Liver (tissue), 9 donors: Measurements from ENCODE around the gene KANK3. TPM values are rescaled to one million over a fixed set of nuclear protein-coding genes. Genes with fewer than 3 reads are reported as not detected.

ENCODE experiments used
- DNase-seq: peaks from one replicate; pipeline ENCODE4 v3.0.0-alpha.2; 2017; ENCODE audit warnings: low spot score
- H3K27ac ChIP-seq, 2 donors: one replicate each; pipeline ENCODE4 v1.7.0; 2013; ENCODE audit warnings: inconsistent platforms in 2 of 2, low read length in 2 of 2, control low read depth in 1 of 2, low read depth in 1 of 2, mild to moderate bottlenecking in 1 of 2
- H3K27me3 ChIP-seq, 4 donors: one replicate each; pipeline versions ENCODE4 v1.6.1 to v1.7.0; 2013; ENCODE audit warnings: low read length in 3 of 4, inconsistent platforms in 1 of 4, mild to moderate bottlenecking in 1 of 4, moderate library complexity in 1 of 4; ENCODE audit not compliant: control insufficient read depth in 4 of 4, insufficient read depth in 4 of 4
- H3K36me3 ChIP-seq, 4 donors: one replicate each; pipeline versions ENCODE4 v1.6.1 to v1.7.0; 2013; ENCODE audit warnings: low read length in 3 of 4, mild to moderate bottlenecking in 3 of 4, low read depth in 1 of 4, moderate library complexity in 1 of 4; ENCODE audit not compliant: control insufficient read depth in 4 of 4, insufficient read depth in 3 of 4
- H3K4me1 ChIP-seq, 4 donors: one replicate each; pipeline versions ENCODE4 v1.6.1 to v1.7.0; 2013; ENCODE audit warnings: low read length in 3 of 4, mild to moderate bottlenecking in 3 of 4, moderate library complexity in 1 of 4; ENCODE audit not compliant: control insufficient read depth in 4 of 4, insufficient read depth in 4 of 4
- H3K4me3 ChIP-seq, 3 donors: one replicate each; pipeline versions ENCODE4 v1.6.1 to v1.7.0; 2013; ENCODE audit warnings: low read length in 3 of 3, control low read depth in 1 of 3, low read depth in 1 of 3, mild to moderate bottlenecking in 1 of 3
- H3K9ac ChIP-seq, 2 donors: one replicate each; pipeline ENCODE4 v1.7.0; 2013; ENCODE audit warnings: low read length in 2 of 2, mild to moderate bottlenecking in 2 of 2, moderate library complexity in 2 of 2, control low read depth in 1 of 2, low read depth in 1 of 2
- H3K9me3 ChIP-seq, 4 donors: one replicate each; pipeline versions ENCODE4 v1.6.1 to v1.7.0; 2013; ENCODE audit warnings: low read length in 3 of 4; ENCODE audit not compliant: control insufficient read depth in 4 of 4
- EGR1 ChIP-seq, 2 donors: IDR thresholded peaks; 2 replicates each; pipeline ENCODE4 v1.6.1; 2016 to 2018; ENCODE audit warnings: antibody characterized with exemption in 2 of 2, low read depth in 2 of 2
- FOXA1 ChIP-seq: IDR thresholded peaks from 2 replicates; pipeline ENCODE4 v1.6.1; 2016; ENCODE audit warnings: antibody characterized with exemption
- FOXA2 ChIP-seq: IDR thresholded peaks from 2 replicates; pipeline ENCODE4 v1.6.1; 2016; ENCODE audit warnings: antibody characterized with exemption
- GABPA ChIP-seq, 2 donors: IDR thresholded peaks in 1 of 2; conservative IDR thresholded peaks in 1 of 2; 2 replicates each; pipeline ENCODE4 v1.6.1; 2016; ENCODE audit warnings: antibody characterized with exemption in 2 of 2, mild to moderate bottlenecking in 1 of 2, moderate library complexity in 1 of 2
- HNF4A ChIP-seq, 2 donors: conservative IDR thresholded peaks; 2 replicates each; pipeline ENCODE4 v1.6.1; 2016; ENCODE audit warnings: antibody characterized with exemption in 2 of 2, mild to moderate bottlenecking in 2 of 2
- HNF4G ChIP-seq: IDR thresholded peaks from 2 replicates; pipeline ENCODE4 v1.6.1; 2016; ENCODE audit warnings: antibody characterized with exemption
- JUND ChIP-seq, 2 donors: IDR thresholded peaks; 2 replicates each; pipeline ENCODE4 v1.6.1; 2016; ENCODE audit warnings: antibody characterized with exemption in 2 of 2
- NR2F2 ChIP-seq: IDR thresholded peaks from 2 replicates; pipeline ENCODE4 v1.6.1; 2016; ENCODE audit warnings: antibody characterized with exemption
- RAD21 ChIP-seq, 2 donors: IDR thresholded peaks; 2 replicates each; pipeline ENCODE4 v1.6.1; 2016; ENCODE audit warnings: antibody characterized with exemption in 2 of 2, mild to moderate bottlenecking in 2 of 2
- RXRA ChIP-seq, 2 donors: IDR thresholded peaks; 2 replicates each; pipeline ENCODE4 v1.6.1; 2017 to 2018; ENCODE audit warnings: antibody characterized with exemption in 2 of 2, mild to moderate bottlenecking in 1 of 2
- SP1 ChIP-seq: IDR thresholded peaks from 2 replicates; pipeline ENCODE4 v1.6.1; 2018; ENCODE audit warnings: antibody characterized with exemption, mild to moderate bottlenecking
- TAF1 ChIP-seq: conservative IDR thresholded peaks from 2 replicates; pipeline ENCODE4 v1.6.1; 2016; ENCODE audit warnings: antibody characterized with exemption, mild to moderate bottlenecking
- YY1 ChIP-seq: IDR thresholded peaks from 2 replicates; pipeline ENCODE4 v1.6.1; 2016; ENCODE audit warnings: antibody characterized with exemption, mild to moderate bottlenecking
- WGBS: extraction: QIAGEN DNeasy Blood & Tissue Kit; methylation state at CpG from one replicate; pipeline ENCODE4 v1.1.7; 2013; 5-methylcytosine and 5-hydroxymethylcytosine counted together
- polyA plus RNA-seq, 2 donors: library from polyadenylated mRNA; stranded (reverse) in 1 of 2; unstranded in 1 of 2; fragments of 200-250 nt in 1 of 2; fragments of >200 nt in 1 of 2; fragmentation: Nextera tagmentation in 1 of 2; extraction: Ambion mirVana in 1 of 2; gene quantifications; one replicate each; pipeline versions ENCODE4 v1.2.1 to v1.2.3, GENCODE V29; 2013 to 2015
- total RNA-seq, 2 donors: library from RNA; depleted of rRNA; stranded (reverse); fragments of >200 nt; gene quantifications; one replicate each; pipeline ENCODE4 v1.2.3, GENCODE V29; 2014
- TF ChIP-seq, protein P1 (sequence below): IDR thresholded peaks from 2 replicates; pipeline ENCODE4 v1.6.1; 2016; ENCODE audit warnings: antibody characterized with exemption
- TF ChIP-seq, protein P2 (sequence below): fragments of 150-350 bp; IDR thresholded peaks from 2 replicates; pipeline ENCODE4 v1.5.1; 2017; ENCODE audit warnings: improper control_type of control experiment, low read depth, low read length; ENCODE audit not compliant: missing input control
- TF ChIP-seq, protein P3 (sequence below): IDR thresholded peaks from 2 replicates; pipeline ENCODE4 v1.6.1; 2016; ENCODE audit warnings: antibody characterized with exemption
- TF ChIP-seq, protein P4 (sequence below): IDR thresholded peaks from 2 replicates; pipeline ENCODE4 v1.6.1; 2016; ENCODE audit warnings: antibody characterized with exemption, mild to moderate bottlenecking
- TF ChIP-seq, protein P5 (sequence below): IDR thresholded peaks from 2 replicates; pipeline ENCODE4 v1.6.1; 2016; ENCODE audit warnings: antibody characterized with exemption
- donor health status: healthy.
- donor health status: healthy.
- donor health status: healthy.
- donor health status: healthy.
- donor health status: healthy.

KANK3 gene
- total RNA-seq (1 to 10 TPM; 3.3 to 4.5 TPM), polyA plus RNA-seq (1 to 10 TPM in 1 of 2 donors, under 1 TPM in 1; 0.44 to 3.6 TPM)

DNA sequence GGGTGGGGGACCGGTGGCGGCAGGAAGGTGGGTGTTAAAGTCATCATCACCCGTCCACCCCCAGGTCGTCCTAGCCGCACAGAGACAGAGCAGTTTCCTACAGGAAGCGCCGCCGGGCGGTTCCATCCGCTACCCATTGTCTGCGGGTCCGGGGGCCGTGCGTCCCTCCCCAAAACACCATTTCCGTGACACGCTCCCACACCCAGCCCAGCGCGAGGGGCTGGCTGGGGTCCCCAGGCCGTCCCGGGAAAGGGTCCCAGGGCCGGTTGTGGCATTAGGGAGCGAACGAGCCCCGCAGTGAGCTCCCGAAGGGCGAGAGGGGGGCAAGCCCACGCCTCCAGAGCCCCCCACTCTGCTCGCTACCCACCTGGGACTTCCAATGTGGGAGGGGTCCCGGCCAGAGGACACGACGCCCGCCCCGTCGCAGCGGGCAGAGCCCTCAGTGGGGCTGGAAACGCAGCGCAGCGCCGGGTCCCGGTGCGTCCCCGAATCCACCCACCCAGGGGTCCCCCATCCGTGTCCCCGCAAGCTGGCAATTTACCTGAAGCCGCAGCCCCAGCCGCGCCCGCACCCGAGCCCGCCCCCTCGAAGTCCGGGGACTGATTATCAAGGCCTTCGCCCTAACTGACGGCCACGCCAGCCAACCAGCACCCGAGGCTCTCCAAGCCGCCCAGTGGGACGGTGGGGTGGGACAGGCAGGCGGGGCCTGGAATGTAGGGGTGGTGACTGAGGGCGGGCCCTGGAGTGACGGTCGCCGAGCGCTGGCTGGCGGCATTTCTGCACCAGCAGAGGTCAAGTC, at the start of gene KANK3:
Gene KANK3 (minus strand): TSS at position 579 of the 799 bp plus-strand sequence. CDS start 5,434 bp downstream, outside the sequence.
- WGBS: 11% methylated on average over 65 of the region's 65 CpGs
- Histone ChIP-seq H3K9ac (peak within 1 kb of the TSS; percentile 47 to 66), H3K4me1 (peaks cover 0 to 14% (median 9%) of the 10 kb centered on the region in 4 donors), H3K27me3 (no peaks in the 10 kb centered on the region), H3K9me3 (no peaks in the 10 kb centered on the region), H3K27ac (peak within 1 kb of the TSS; percentile 56 to 83), H3K36me3 (no peaks in the 10 kb centered on the region), H3K4me3 (peak within 1 kb of the TSS in 2 of 3 donors; percentile 22 to 62)
- peak; percentile 88 for DNase-seq
- TF ChIP-seq, protein P1, sequence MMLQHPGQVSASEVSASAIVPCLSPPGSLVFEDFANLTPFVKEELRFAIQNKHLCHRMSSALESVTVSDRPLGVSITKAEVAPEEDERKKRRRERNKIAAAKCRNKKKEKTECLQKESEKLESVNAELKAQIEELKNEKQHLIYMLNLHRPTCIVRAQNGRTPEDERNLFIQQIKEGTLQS: no peak
- TF ChIP-seq FOXA1 (no peak), FOXA2 (no peak), JUND (IDR thresholded peaks at IDR 0.05) (no peak), RXRA (IDR thresholded peaks at IDR 0.05) (no peak), GABPA (IDR thresholded peaks at IDR 0.05 in 1 of 2, conservative IDR thresholded peaks at IDR 0.05 in 1 of 2) (no peak), SP1 (peak; percentile 79), NR2F2 (peak; percentile 79), RAD21 (IDR thresholded peaks at IDR 0.05) (peak in 1 of 2 donors; percentile 48), YY1 (no peak), HNF4G (no peak), TAF1 (no peak), EGR1 (IDR thresholded peaks at IDR 0.05; ENCODE audit: low read depth in 2 of 2) (no peak), HNF4A (conservative IDR thresholded peaks at IDR 0.05) (peak in 1 of 2 donors; percentile 13)
- TF ChIP-seq, protein P2, sequence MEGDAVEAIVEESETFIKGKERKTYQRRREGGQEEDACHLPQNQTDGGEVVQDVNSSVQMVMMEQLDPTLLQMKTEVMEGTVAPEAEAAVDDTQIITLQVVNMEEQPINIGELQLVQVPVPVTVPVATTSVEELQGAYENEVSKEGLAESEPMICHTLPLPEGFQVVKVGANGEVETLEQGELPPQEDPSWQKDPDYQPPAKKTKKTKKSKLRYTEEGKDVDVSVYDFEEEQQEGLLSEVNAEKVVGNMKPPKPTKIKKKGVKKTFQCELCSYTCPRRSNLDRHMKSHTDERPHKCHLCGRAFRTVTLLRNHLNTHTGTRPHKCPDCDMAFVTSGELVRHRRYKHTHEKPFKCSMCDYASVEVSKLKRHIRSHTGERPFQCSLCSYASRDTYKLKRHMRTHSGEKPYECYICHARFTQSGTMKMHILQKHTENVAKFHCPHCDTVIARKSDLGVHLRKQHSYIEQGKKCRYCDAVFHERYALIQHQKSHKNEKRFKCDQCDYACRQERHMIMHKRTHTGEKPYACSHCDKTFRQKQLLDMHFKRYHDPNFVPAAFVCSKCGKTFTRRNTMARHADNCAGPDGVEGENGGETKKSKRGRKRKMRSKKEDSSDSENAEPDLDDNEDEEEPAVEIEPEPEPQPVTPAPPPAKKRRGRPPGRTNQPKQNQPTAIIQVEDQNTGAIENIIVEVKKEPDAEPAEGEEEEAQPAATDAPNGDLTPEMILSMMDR: peak; percentile 8
- TF ChIP-seq, protein P3, sequence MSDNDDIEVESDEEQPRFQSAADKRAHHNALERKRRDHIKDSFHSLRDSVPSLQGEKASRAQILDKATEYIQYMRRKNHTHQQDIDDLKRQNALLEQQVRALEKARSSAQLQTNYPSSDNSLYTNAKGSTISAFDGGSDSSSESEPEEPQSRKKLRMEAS: no peak
- TF ChIP-seq, protein P4, sequence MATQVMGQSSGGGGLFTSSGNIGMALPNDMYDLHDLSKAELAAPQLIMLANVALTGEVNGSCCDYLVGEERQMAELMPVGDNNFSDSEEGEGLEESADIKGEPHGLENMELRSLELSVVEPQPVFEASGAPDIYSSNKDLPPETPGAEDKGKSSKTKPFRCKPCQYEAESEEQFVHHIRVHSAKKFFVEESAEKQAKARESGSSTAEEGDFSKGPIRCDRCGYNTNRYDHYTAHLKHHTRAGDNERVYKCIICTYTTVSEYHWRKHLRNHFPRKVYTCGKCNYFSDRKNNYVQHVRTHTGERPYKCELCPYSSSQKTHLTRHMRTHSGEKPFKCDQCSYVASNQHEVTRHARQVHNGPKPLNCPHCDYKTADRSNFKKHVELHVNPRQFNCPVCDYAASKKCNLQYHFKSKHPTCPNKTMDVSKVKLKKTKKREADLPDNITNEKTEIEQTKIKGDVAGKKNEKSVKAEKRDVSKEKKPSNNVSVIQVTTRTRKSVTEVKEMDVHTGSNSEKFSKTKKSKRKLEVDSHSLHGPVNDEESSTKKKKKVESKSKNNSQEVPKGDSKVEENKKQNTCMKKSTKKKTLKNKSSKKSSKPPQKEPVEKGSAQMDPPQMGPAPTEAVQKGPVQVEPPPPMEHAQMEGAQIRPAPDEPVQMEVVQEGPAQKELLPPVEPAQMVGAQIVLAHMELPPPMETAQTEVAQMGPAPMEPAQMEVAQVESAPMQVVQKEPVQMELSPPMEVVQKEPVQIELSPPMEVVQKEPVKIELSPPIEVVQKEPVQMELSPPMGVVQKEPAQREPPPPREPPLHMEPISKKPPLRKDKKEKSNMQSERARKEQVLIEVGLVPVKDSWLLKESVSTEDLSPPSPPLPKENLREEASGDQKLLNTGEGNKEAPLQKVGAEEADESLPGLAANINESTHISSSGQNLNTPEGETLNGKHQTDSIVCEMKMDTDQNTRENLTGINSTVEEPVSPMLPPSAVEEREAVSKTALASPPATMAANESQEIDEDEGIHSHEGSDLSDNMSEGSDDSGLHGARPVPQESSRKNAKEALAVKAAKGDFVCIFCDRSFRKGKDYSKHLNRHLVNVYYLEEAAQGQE: peak; percentile 22
- TF ChIP-seq, protein P5, sequence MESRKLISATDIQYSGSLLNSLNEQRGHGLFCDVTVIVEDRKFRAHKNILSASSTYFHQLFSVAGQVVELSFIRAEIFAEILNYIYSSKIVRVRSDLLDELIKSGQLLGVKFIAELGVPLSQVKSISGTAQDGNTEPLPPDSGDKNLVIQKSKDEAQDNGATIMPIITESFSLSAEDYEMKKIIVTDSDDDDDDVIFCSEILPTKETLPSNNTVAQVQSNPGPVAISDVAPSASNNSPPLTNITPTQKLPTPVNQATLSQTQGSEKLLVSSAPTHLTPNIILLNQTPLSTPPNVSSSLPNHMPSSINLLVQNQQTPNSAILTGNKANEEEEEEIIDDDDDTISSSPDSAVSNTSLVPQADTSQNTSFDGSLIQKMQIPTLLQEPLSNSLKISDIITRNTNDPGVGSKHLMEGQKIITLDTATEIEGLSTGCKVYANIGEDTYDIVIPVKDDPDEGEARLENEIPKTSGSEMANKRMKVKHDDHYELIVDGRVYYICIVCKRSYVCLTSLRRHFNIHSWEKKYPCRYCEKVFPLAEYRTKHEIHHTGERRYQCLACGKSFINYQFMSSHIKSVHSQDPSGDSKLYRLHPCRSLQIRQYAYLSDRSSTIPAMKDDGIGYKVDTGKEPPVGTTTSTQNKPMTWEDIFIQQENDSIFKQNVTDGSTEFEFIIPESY: no peak
